Chondrocyte (in vitro differentiated cells): ENCODE measurements around the gene TAF11L5. TPM values are rescaled to one million over a fixed set of nuclear protein-coding genes. Genes with fewer than 3 reads are reported as not detected.
"Not testable (repeated sequence)": the region's sequence is repeated elsewhere in the genome, so short reads cannot be mapped to it uniquely, and the experiment has no call there.

Experiments used
- DNase-seq: peaks from one replicate; pipeline ENCODE4 v3.0.0; 2021; ENCODE audit warnings: mixed read lengths, low spot score
- H3K27ac Mint-ChIP-seq: one replicate; pipeline ENCODE4 v1.8.0; 2021; ENCODE audit warnings: mild to moderate bottlenecking, moderate library complexity, mixed read lengths; ENCODE audit not compliant: unreplicated experiment
- H3K27me3 Mint-ChIP-seq: 2 replicates; pipeline ENCODE4 v1.8.0; 2021; ENCODE audit warnings: low read depth, mixed read lengths
- H3K36me3 Mint-ChIP-seq: 2 replicates; pipeline ENCODE4 v1.8.0; 2021; ENCODE audit warnings: low read depth, mixed read lengths
- H3K4me1 Mint-ChIP-seq: 2 replicates; pipeline ENCODE4 v1.8.0; 2021; ENCODE audit warnings: low read depth, mild to moderate bottlenecking, mixed read lengths
- H3K4me3 Mint-ChIP-seq: one replicate; pipeline ENCODE4 v1.8.0; 2021; ENCODE audit warnings: mild to moderate bottlenecking, moderate library complexity, mixed read lengths; ENCODE audit not compliant: unreplicated experiment
- H3K9me3 Mint-ChIP-seq: 2 replicates; pipeline ENCODE4 v1.8.0; 2021; ENCODE audit warnings: low read depth, mixed read lengths
- CTCF ChIP-seq: fragments of 200-600 bp; sonication (generic); IDR thresholded peaks from 2 replicates; pipeline ENCODE4 v1.5.0; 2021; ENCODE audit warnings: antibody characterized with exemption, mild to moderate bottlenecking, moderate library complexity
- long read RNA-seq: library from polyadenylated mRNA; stranded (forward); transcript quantifications from one replicate; pipeline ENCODE4 v2.0.0, GENCODE V29; 2021
- total RNA-seq: library from RNA; stranded (reverse); gene quantifications from 3 replicates; pipeline ENCODE4 v1.2.1, GENCODE V29; 2021

The TAF11L5 gene
- total RNA-seq: not detected in 3 replicates
- long read RNA-seq: 0 reads

DNA sequence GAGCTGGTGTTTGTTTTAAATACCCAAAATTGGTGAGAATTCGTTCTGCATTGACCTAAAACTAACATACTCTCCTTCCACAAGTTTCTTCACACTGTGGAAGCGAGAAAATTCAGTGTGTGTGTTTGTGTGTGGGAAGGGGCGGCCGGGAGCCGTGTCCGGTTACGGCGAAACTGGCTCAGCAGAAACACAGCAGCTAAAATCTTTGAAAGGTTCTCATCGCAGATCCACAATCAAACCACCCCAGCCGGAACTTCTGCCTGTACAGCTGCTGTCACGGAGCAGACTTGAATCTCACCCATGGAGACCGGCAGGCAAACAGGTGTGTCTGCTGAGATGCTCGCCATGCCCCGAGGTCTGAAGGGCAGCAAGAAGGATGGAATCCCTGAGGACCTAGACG is at the start of gene TAF11L5:
Gene TAF11L5 (plus strand): TSS at position 301 of the 400 bp plus-strand sequence.
- not testable (repeated sequence) for H3K27ac Mint-ChIP-seq, H3K27me3 Mint-ChIP-seq, H3K4me1 Mint-ChIP-seq, H3K36me3 Mint-ChIP-seq, DNase-seq, H3K9me3 Mint-ChIP-seq, H3K4me3 Mint-ChIP-seq

- H3K36me3 Mint-ChIP-seq: no peaks in the 10 kb centered on the region
- no peak overlapping the region for H3K4me3 Mint-ChIP-seq
- no peaks in the 10 kb centered on the region for H3K9me3 Mint-ChIP-seq
- no peak overlapping the region for H3K27ac Mint-ChIP-seq
- H3K4me1 Mint-ChIP-seq: no peaks in the 10 kb centered on the region
- H3K27me3 Mint-ChIP-seq: no peaks in the 10 kb centered on the region
- DNase-seq: no peak
- TF ChIP-seq CTCF: no peak
Observed at GRCh38 chr5:17477043-17477442, 48.0 kb upstream of the TAF11L5 start.

- no peaks in the 10 kb centered on the region for H3K27me3 Mint-ChIP-seq
- H3K4me3 Mint-ChIP-seq: no peak overlapping the region
- TF ChIP-seq CTCF: no peak
- no peaks in the 10 kb centered on the region for H3K4me1 Mint-ChIP-seq
- DNase-seq: no peak
- H3K36me3 Mint-ChIP-seq: no peaks in the 10 kb centered on the region
- no peak overlapping the region for H3K27ac Mint-ChIP-seq
- no peaks in the 10 kb centered on the region for H3K9me3 Mint-ChIP-seq
Observed at GRCh38 chr5:17477573-17478265, 47.3 kb upstream of the TAF11L5 start.

DNA sequence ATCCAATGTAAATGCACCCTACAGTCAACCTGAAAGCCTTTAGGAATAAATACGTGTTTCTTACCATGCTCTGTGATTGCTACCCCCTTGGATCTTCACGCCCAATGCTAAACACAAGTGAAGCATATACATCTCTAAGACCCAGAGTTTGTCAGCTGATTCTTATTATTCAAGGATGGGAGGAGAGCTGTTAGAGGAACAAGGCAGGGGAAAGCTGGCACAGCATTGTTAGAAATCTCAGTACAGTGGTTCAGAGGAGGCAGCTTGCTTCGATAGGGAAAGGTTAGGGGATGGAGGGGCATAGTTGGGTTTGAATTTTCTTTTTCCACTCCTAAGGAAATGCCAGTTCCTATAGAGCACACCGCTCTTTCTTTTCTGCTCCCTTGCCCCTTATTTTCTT is 43.7 kb upstream of the TAF11L5 start:
- H3K27me3 Mint-ChIP-seq: no peaks in the 10 kb centered on the region
- no peaks in the 10 kb centered on the region for H3K4me1 Mint-ChIP-seq
- H3K27ac Mint-ChIP-seq: no peak overlapping the region
- no peak for TF ChIP-seq CTCF
- no peak for DNase-seq
- no peaks in the 10 kb centered on the region for H3K36me3 Mint-ChIP-seq
- H3K4me3 Mint-ChIP-seq: no peak overlapping the region
- no peaks in the 10 kb centered on the region for H3K9me3 Mint-ChIP-seq

DNA sequence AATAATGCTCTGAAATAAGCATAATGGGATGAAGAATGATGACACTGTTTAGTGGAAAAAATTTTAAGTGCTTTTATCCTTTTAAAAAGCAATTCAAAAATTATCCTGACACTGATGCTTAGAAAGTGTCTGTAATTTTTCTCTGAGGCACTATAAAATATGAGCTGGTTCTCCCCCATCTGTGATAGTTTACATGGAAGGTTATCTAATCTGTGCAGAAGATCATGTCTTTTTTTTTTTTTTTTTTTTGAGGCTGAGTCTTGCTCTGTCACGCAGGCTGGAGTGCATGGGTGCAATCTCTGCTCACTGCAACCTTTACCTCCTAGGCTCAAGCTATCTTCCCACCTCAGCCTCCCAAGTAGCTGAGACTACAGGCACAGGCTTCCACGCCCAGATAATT is 42.2 kb upstream of the TAF11L5 start:
- TF ChIP-seq CTCF: no peak
- Mint-ChIP-seq H3K27me3 (no peaks in the 10 kb centered on the region), H3K4me1 (peaks cover 5% of the 10 kb centered on the region), H3K4me3 (no peak overlapping the region), H3K36me3 (no peaks in the 10 kb centered on the region), H3K9me3 (no peaks in the 10 kb centered on the region), H3K27ac (no peak overlapping the region)
- no peak for DNase-seq

- not testable (repeated sequence) for DNase-seq, H3K9me3 Mint-ChIP-seq, H3K36me3 Mint-ChIP-seq, H3K27ac Mint-ChIP-seq, H3K27me3 Mint-ChIP-seq, H3K4me3 Mint-ChIP-seq
- H3K4me1 Mint-ChIP-seq: peaks cover 10% of the 10 kb centered on the region
Observed at GRCh38 chr5:17486464-17487173, 38.4 kb upstream of the TAF11L5 start.
